Upper lobe of left lung (tissue), 6 donors: ENCODE measurements around the gene ZDHHC14. TPM values are rescaled to one million over a fixed set of nuclear protein-coding genes. Genes with fewer than 3 reads are reported as not detected.

Experiments used
- ATAC-seq, 2 donors: fragments of 200-7000 bp; cut with Tn5 transposase; one replicate each; pipeline ENCODE4 v1.9.1; 2022; ENCODE audit warnings: mild to moderate bottlenecking in 2 of 2, moderate library complexity in 2 of 2; ENCODE audit not compliant: low FRiP score in 2 of 2
- DNase-seq, 2 donors: peaks; one replicate each; pipeline ENCODE4 v3.0.0-alpha.2; 2019 to 2020
- H3K27ac ChIP-seq, 4 donors: fragments of 200-600 bp; sonication (generic); one replicate each; pipeline ENCODE4 v1.5.1; 2016 to 2019
- H3K27me3 ChIP-seq, 4 donors: fragments of 200-600 bp; sonication (generic); one replicate each; pipeline ENCODE4 v1.5.1; 2017 to 2019
- H3K36me3 ChIP-seq, 4 donors: fragments of 200-600 bp; sonication (generic); one replicate each; pipeline ENCODE4 v1.5.1; 2016 to 2019
- H3K4me1 ChIP-seq, 4 donors: fragments of 200-600 bp; sonication (generic); one replicate each; pipeline ENCODE4 v1.5.1; 2018 to 2019
- H3K4me3 ChIP-seq, 4 donors: fragments of 200-600 bp; sonication (generic); one replicate each; pipeline ENCODE4 v1.5.1; 2017 to 2019; ENCODE audit warnings: mild to moderate bottlenecking in 2 of 4, moderate library complexity in 1 of 4
- H3K9me3 ChIP-seq, 4 donors: fragments of 200-600 bp; sonication (generic); one replicate each; pipeline ENCODE4 v1.5.1; 2018 to 2019
- CTCF ChIP-seq, 6 experiments: fragments of 450-650 bp in 4 of 6; fragments of 200-600 bp in 2 of 6; sonication (generic) in 2 of 6; IDR thresholded peaks; one replicate each; pipeline ENCODE4 v1.5.1; 2016 to 2019; ENCODE audit warnings: antibody characterized with exemption in 6 of 6
- EP300 ChIP-seq, 4 donors: sonication (generic); formaldehyde crosslinking; IDR thresholded peaks; one replicate each; pipeline ENCODE4 v1.5.1; 2017; ENCODE audit warnings: antibody characterized with exemption in 4 of 4, control low read depth in 2 of 4
- POLR2A ChIP-seq, 4 donors: fragments of 450-650 bp; IDR thresholded peaks; one replicate each; pipeline ENCODE4 v1.5.1; 2016 to 2017; ENCODE audit warnings: antibody characterized with exemption in 4 of 4, mild to moderate bottlenecking in 2 of 4
- POLR2AphosphoS5 ChIP-seq, 2 donors: sonication (generic); formaldehyde crosslinking; IDR thresholded peaks; one replicate each; pipeline ENCODE4 v1.5.1; 2017; ENCODE audit warnings: antibody characterized with exemption in 2 of 2
- WGBS, 2 donors: methylation state at CpG; one replicate each; pipeline ENCODE4 v1.1.5; 2017 to 2018; 5-methylcytosine and 5-hydroxymethylcytosine counted together
- total RNA-seq, 6 donors: library from RNA; depleted of rRNA in 4 of 6; stranded (reverse); fragments of >200 nt in 4 of 6; gene quantifications; one replicate each; pipeline versions ENCODE4 v1.1.0 to v1.2.1, GENCODE V29; 2016 to 2021
- donor health status: DM: no; HTN: no; CAD: no; lungs with moderate emphysema.
- donor health status: DM: no; HTN: yes; CAD: no; lungs with severe emphysema.

ZDHHC14 gene
- total RNA-seq, 6 donors from 2014 or later: 5.3 to 16.5 (median 9.4) TPM

GRCh38 chr6:157625764-157626163 lies 244.8 kb downstream of the ZDHHC14 start:
- TF ChIP-seq POLR2AphosphoS5 (IDR thresholded peaks at IDR 0.05): no peak
- no peak for TF ChIP-seq POLR2A (IDR thresholded peaks at IDR 0.05)
- TF ChIP-seq EP300 (IDR thresholded peaks at IDR 0.05): no peak
- TF ChIP-seq CTCF (IDR thresholded peaks at IDR 0.05): no peak
- no peak for DNase-seq
- no peaks in the 10 kb centered on the region for H3K27me3 ChIP-seq
- no peak overlapping the region for H3K4me3 ChIP-seq
- 83 to 86% methylated on average over 10 of the region's 10 CpGs for WGBS, 2 donors
- peaks cover 0 to 4% (median 0%) of the 10 kb centered on the region in 4 donors for H3K4me1 ChIP-seq
- H3K27ac ChIP-seq: no peak overlapping the region
- H3K9me3 ChIP-seq: no peaks in the 10 kb centered on the region
- no peak for ATAC-seq
- no peaks in the 10 kb centered on the region for H3K36me3 ChIP-seq

GRCh38 chr6:157627195-157627966 lies 246.4 kb downstream of the ZDHHC14 start:
- no peak for ATAC-seq
- no peak for DNase-seq
- Histone ChIP-seq H3K4me1 (peaks cover 0 to 4% (median 0%) of the 10 kb centered on the region in 4 donors), H3K4me3 (no peak overlapping the region), H3K27ac (no peak overlapping the region), H3K36me3 (no peaks in the 10 kb centered on the region), H3K27me3 (no peaks in the 10 kb centered on the region), H3K9me3 (no peaks in the 10 kb centered on the region)
- WGBS, 2 donors: 89 to 93% methylated on average over 11 of the region's 11 CpGs
- TF ChIP-seq POLR2A (IDR thresholded peaks at IDR 0.05) (no peak), POLR2AphosphoS5 (IDR thresholded peaks at IDR 0.05) (no peak), CTCF (IDR thresholded peaks at IDR 0.05) (no peak)

DNA sequence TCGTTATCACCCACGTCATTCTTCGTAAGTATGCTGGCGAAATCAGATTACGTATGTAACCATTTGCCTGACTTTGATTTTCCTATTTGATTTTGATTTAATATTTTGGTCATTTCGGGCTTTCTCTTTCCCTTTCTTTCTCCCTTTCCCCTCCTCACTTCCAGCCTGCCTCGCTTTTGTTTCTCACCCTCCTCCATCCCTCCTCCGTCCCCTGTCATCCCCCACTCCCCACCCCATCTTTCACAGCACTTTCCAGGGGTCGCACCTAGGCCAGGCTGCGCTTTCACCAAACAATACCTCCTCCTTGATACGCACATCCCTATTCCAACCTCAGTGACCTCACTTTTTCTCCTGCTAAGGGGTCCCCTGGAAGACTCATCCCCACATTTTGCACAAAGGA lies 247.5 kb downstream of the ZDHHC14 start:
- TF ChIP-seq EP300 (IDR thresholded peaks at IDR 0.05): no peak
- no peak for TF ChIP-seq CTCF (IDR thresholded peaks at IDR 0.05)
- TF ChIP-seq POLR2AphosphoS5 (IDR thresholded peaks at IDR 0.05): no peak
- no peak for TF ChIP-seq POLR2A (IDR thresholded peaks at IDR 0.05)

GRCh38 chr6:157629220-157629619 lies 248.2 kb downstream of the ZDHHC14 start:
- TF ChIP-seq CTCF (IDR thresholded peaks at IDR 0.05): no peak
- no peak for TF ChIP-seq EP300 (IDR thresholded peaks at IDR 0.05)
- TF ChIP-seq POLR2A (IDR thresholded peaks at IDR 0.05): no peak
- no peak for TF ChIP-seq POLR2AphosphoS5 (IDR thresholded peaks at IDR 0.05)
- WGBS, 2 donors: 59 to 62% methylated on average over 10 of the region's 10 CpGs
- Histone ChIP-seq H3K36me3 (peaks cover 0 to 4% (median 0%) of the 10 kb centered on the region in 4 donors), H3K27ac (no peak overlapping the region), H3K4me3 (no peak overlapping the region), H3K4me1 (peaks cover 0 to 4% (median 0%) of the 10 kb centered on the region in 4 donors), H3K9me3 (no peaks in the 10 kb centered on the region), H3K27me3 (no peaks in the 10 kb centered on the region)
- no peak for ATAC-seq
- DNase-seq: no peak

More for the DNA sequence above, 247.5 kb downstream of the ZDHHC14 start:
- WGBS, 2 donors: 86 to 89% methylated on average over 11 of the region's 11 CpGs
- no peak for ATAC-seq
- no peaks in the 10 kb centered on the region for H3K27me3 ChIP-seq
- peaks cover 0 to 4% (median 0%) of the 10 kb centered on the region in 4 donors for H3K4me1 ChIP-seq
- no peak overlapping the region for H3K4me3 ChIP-seq
- DNase-seq: no peak
- H3K9me3 ChIP-seq: no peaks in the 10 kb centered on the region
- H3K27ac ChIP-seq: no peak overlapping the region
- peaks cover 0 to 4% (median 0%) of the 10 kb centered on the region in 4 donors for H3K36me3 ChIP-seq
